GM19372 (cell line): ENCODE data around the gene TPK1.
A peak's percentile ranks its signal among the peaks of the same experiment; 100 is the strongest.
"Not testable (repeated sequence)": the region's sequence is repeated elsewhere in the genome, so short reads cannot be mapped to it uniquely, and the experiment has no call there.

Experiments used
- ATAC-seq: cut with Tn5 transposase; IDR thresholded peaks from one replicate; pipeline ENCODE4 v1.9.1; 2021; ENCODE audit warnings: mild to moderate bottlenecking, low read depth, moderate library complexity; ENCODE audit not compliant: unreplicated experiment

Gene TPK1

GRCh38 chr7:144437370-144438191 lies 398.3 kb downstream of the TPK1 start:
- peak; percentile 87 for ATAC-seq

GRCh38 chr7:144436500-144436899 lies 399.4 kb downstream of the TPK1 start:
- ATAC-seq: no peak

- no peak for ATAC-seq
Measured at GRCh38 chr7:144428431-144428830, 407.4 kb downstream of the TPK1 start.

GRCh38 chr7:144427539-144427938 lies 408.3 kb downstream of the TPK1 start:
- not testable (repeated sequence) for ATAC-seq

GRCh38 chr7:144418931-144419330 lies 416.9 kb downstream of the TPK1 start:
- ATAC-seq: not testable (repeated sequence)

- ATAC-seq: no peak
Measured at GRCh38 chr7:144416341-144416740, 419.5 kb downstream of the TPK1 start.

- no peak for ATAC-seq
Measured at GRCh38 chr7:144415858-144416257, 420.0 kb downstream of the TPK1 start.

- ATAC-seq: no peak
Measured at GRCh38 chr7:144414815-144415214, 421.0 kb downstream of the TPK1 start.

- no peak for ATAC-seq
Measured at GRCh38 chr7:144410441-144410840, 425.4 kb downstream of the TPK1 start.

GRCh38 chr7:144408121-144408520 lies 427.7 kb downstream of the TPK1 start:
- ATAC-seq: no peak

- ATAC-seq: no peak
Measured at GRCh38 chr7:144407266-144407931, 428.5 kb downstream of the TPK1 start.

GRCh38 chr7:144404946-144405345 lies 430.9 kb downstream of the TPK1 start:
- no peak for ATAC-seq

- no peak for ATAC-seq
Measured at GRCh38 chr7:144403649-144404061, 432.2 kb downstream of the TPK1 start, which contains the start of gene NOBOX. TSS of gene NOBOX (minus strand) at chr7:144403693.

GRCh38 chr7:144403102-144403501 lies 432.8 kb downstream of the TPK1 start:
- no peak for ATAC-seq
